K562 (cell line): ENCODE results near the gene FAAH. TPM values are rescaled to one million over a fixed set of nuclear protein-coding genes. Genes with fewer than 3 reads are reported as not detected.
A peak's percentile ranks its signal among the peaks of the same experiment; 100 is the strongest.

Source experiments
- ADNP ChIP-seq: fragments of 200-800 bp; sonication (Bioruptor generic); IDR thresholded peaks from 2 replicates; pipeline ENCODE4 v1.6.1; 2016; ENCODE audit warnings: missing genetic modification characterization, missing compliant biosample characterization
- CCAR2 ChIP-seq: fragments of 200-400 bp; formaldehyde crosslinking; IDR thresholded peaks from 2 replicates; pipeline ENCODE4 v1.6.1; 2017; ENCODE audit warnings: mild to moderate bottlenecking, low read depth, low read length
- CEBPG ChIP-seq, 3 experiments: fragments of 200-800 bp in 1 of 3; sonication (Bioruptor generic) in 1 of 3; sonication (generic) in 1 of 3; formaldehyde crosslinking in 1 of 3; IDR thresholded peaks in 2 of 3; conservative IDR thresholded peaks in 1 of 3; 2 replicates each; pipeline versions ENCODE4 v1.6.1 to v1.8.0; 2016 to 2022; ENCODE audit warnings: missing compliant biosample characterization in 2 of 3, missing genetic modification characterization in 2 of 3, mild to moderate bottlenecking in 1 of 3, missing genetic modification reagents in 1 of 3
- KLF1 ChIP-seq: fragments of 450-650 bp; IDR thresholded peaks from 2 replicates; pipeline ENCODE4 v1.6.1; 2016; ENCODE audit warnings: missing genetic modification characterization, missing compliant biosample characterization
- LCOR ChIP-seq: sonication (generic); formaldehyde crosslinking; IDR thresholded peaks from 2 replicates; pipeline ENCODE4 v1.8.0; 2022; ENCODE audit warnings: mild to moderate bottlenecking, missing genetic modification reagents
- PHF20 ChIP-seq: fragments of 450-650 bp; IDR thresholded peaks from 2 replicates; pipeline ENCODE4 v1.6.1; 2018; ENCODE audit not compliant: partially characterized antibody
- RBFOX2 ChIP-seq: fragments of 200-400 bp; formaldehyde crosslinking; IDR thresholded peaks from 2 replicates; pipeline ENCODE4 v1.6.1; 2017; ENCODE audit warnings: low read depth, mild to moderate bottlenecking, low read length, moderate library complexity
- SIX5 ChIP-seq, 2 experiments: IDR thresholded peaks; 2 replicates each; pipeline ENCODE4 v1.6.1; 2011; ENCODE audit warnings: low read length in 2 of 2, borderline replicate concordance in 1 of 2, low read depth in 1 of 2, mild to moderate bottlenecking in 1 of 2, moderate library complexity in 1 of 2; ENCODE audit not compliant: insufficient read depth in 1 of 2
- SMAD2 ChIP-seq: fragments of 150-350 bp; IDR thresholded peaks from 2 replicates; pipeline ENCODE4 v1.6.1; 2014; ENCODE audit warnings: low read depth, mild to moderate bottlenecking, low read length
- TARDBP ChIP-seq: fragments of 450-650 bp; IDR thresholded peaks from 2 replicates; pipeline ENCODE4 v1.6.1; 2016
- TBL1XR1 ChIP-seq, 2 experiments: IDR thresholded peaks; 2 replicates each; pipeline ENCODE4 v1.6.1; 2012; ENCODE audit warnings: improper control_type of control experiment in 2 of 2, low read length in 2 of 2, mild to moderate bottlenecking in 1 of 2
- TCF3 ChIP-seq: sonication (generic); formaldehyde crosslinking; IDR thresholded peaks from 2 replicates; pipeline ENCODE4 v1.4.0; 2020; ENCODE audit warnings: mild to moderate bottlenecking, missing genetic modification reagents
- XRCC5 ChIP-seq: fragments of 200-400 bp; formaldehyde crosslinking; IDR thresholded peaks from 2 replicates; pipeline ENCODE4 v1.6.1; 2017; ENCODE audit warnings: low read depth, mild to moderate bottlenecking, low read length
- YBX1 ChIP-seq: fragments of 450-650 bp; IDR thresholded peaks from 2 replicates; pipeline ENCODE4 v1.7.1; 2016; ENCODE audit warnings: mild to moderate bottlenecking
- ZBTB17 ChIP-seq: fragments of 450-650 bp; formaldehyde crosslinking; IDR thresholded peaks from 2 replicates; pipeline ENCODE4 v1.4.0; 2020; ENCODE audit warnings: mild to moderate bottlenecking
- ZNF24 ChIP-seq: fragments of 450-650 bp; IDR thresholded peaks from 2 replicates; pipeline ENCODE4 v1.6.1; 2016
- ZNF347 ChIP-seq: fragments of 450-650 bp; formaldehyde crosslinking; IDR thresholded peaks from 2 replicates; pipeline ENCODE4 v1.4.0; 2020; ENCODE audit warnings: low read depth, mild to moderate bottlenecking, moderate library complexity
- ZNF75A ChIP-seq: fragments of 450-650 bp; formaldehyde crosslinking; IDR thresholded peaks from 2 replicates; pipeline ENCODE4 v1.4.0; 2020; ENCODE audit warnings: mild to moderate bottlenecking
- ZNF766 ChIP-seq: fragments of 200-800 bp; sonication (Bioruptor generic); conservative IDR thresholded peaks from 2 replicates; pipeline ENCODE4 v1.6.1; 2016; ENCODE audit warnings: missing genetic modification characterization, missing compliant biosample characterization
- polyA plus RNA-seq, 8 experiments: library from polyadenylated mRNA; depleted of rRNA in 4 of 8; stranded (reverse) in 5 of 8; unstranded in 3 of 8; fragments of >200 nt; fragmentation: Nextera tagmentation in 2 of 8; fragmentation: Illumina TruSeq in 1 of 8; extraction: Ambion mirVana in 2 of 8; extraction: Trizol in 1 of 8; gene quantifications; 2 replicates each; pipeline versions ENCODE4 v1.2.1 to v1.2.3, GENCODE V29; 2011 to 2014; ENCODE audit warnings: inconsistent platforms in 1 of 8, missing spikeins in 1 of 8
- total RNA-seq, 7 experiments: library from RNA; depleted of rRNA in 6 of 7; stranded (reverse); fragments of >200 nt in 6 of 7; fragmentation: Illumina TruSeq in 2 of 7; extraction: Trizol in 2 of 7; gene quantifications; 2 replicates each; pipeline versions ENCODE4 v1.2.1 to v1.2.3, GENCODE V29; 2011 to 2021; ENCODE audit warnings: low replicate concordance in 1 of 7
- TF ChIP-seq, protein P1 (sequence below): fragments of 450-650 bp; IDR thresholded peaks from one replicate; pipeline ENCODE4 v1.6.1; 2018; ENCODE audit warnings: mild to moderate bottlenecking, moderate library complexity; ENCODE audit not compliant: partially characterized antibody
- TF ChIP-seq, protein P2 (sequence below): fragments of 250-450 bp; sonication (Bioruptor Pico); IDR thresholded peaks from 2 replicates; pipeline ENCODE4 v1.8.0; 2022; ENCODE audit warnings: moderate library complexity, mild to moderate bottlenecking, inconsistent platforms
- TF ChIP-seq, protein P3 (sequence below): fragments of 250-450 bp; sonication (Bioruptor Pico); IDR thresholded peaks from 2 replicates; pipeline ENCODE4 v1.5.0; 2020; ENCODE audit warnings: mild to moderate bottlenecking
- TF ChIP-seq, protein P4 (sequence below): fragments of 250-450 bp; sonication (Bioruptor Pico); IDR thresholded peaks from 2 replicates; pipeline ENCODE4 v1.5.0; 2022; ENCODE audit warnings: mild to moderate bottlenecking

The FAAH gene
- total and polyA plus RNA-seq, 9 of the 15 experiments (the other 6 are each of a cell fraction or from before 2014, with no cell fraction given), result 0.06 to 1.1 (median 0.32) TPM

DNA sequence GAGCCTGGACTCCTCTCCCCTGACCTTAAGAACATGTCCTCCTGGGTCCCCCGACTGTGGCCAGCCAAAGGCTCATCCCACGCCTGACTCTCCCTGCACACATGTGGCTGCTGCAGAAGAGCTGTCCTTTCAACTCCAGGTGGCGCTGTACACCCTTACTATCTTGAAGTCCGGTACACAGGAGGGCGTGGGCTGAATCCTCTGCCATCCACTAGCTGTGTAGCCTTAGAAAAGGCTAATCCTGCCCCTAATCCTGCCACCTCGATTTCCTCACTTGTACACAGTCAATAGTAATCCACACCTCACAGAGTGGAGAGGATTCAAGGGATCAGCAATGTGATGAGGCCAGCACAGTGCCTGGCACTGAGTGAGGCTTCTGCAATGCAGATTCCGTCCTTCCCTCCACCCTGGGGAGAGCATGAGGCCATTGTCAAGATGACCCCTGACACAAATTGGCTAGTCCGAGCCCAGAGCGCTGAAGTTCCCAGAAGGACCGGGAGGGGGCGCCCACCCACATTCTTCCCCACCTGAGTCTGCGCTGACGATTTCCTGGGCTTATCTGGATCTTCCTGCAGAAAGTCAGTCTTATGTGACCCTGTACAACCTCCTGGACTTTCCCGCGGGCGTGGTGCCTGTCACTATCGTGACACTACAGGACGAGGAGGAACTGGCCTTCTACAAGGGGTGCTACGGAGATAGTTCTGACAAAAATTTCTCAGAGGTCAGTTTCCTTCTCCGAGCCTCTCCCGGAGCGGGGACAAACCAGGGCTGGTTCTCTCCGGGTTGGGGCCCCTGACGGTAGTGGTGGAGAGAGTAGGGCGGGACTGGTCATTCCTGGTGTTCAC, 48.4 kb downstream of the FAAH start (continued):
- TF ChIP-seq, protein P1, sequence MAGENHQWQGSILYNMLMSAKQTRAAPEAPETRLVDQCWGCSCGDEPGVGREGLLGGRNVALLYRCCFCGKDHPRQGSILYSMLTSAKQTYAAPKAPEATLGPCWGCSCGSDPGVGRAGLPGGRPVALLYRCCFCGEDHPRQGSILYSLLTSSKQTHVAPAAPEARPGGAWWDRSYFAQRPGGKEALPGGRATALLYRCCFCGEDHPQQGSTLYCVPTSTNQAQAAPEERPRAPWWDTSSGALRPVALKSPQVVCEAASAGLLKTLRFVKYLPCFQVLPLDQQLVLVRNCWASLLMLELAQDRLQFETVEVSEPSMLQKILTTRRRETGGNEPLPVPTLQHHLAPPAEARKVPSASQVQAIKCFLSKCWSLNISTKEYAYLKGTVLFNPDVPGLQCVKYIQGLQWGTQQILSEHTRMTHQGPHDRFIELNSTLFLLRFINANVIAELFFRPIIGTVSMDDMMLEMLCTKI, result no peak
- no peak for TF ChIP-seq ZNF347 (CRISPR knock-in tag)
- TF ChIP-seq ZBTB17, result peak; percentile 71; the same call in 1 of the 2 replicates
- TF ChIP-seq PHF20, result peak; percentile 71
- peak; percentile 96 for TF ChIP-seq XRCC5
- TF ChIP-seq ADNP, result peak; percentile 75
- peak; percentile 43; the same call in 1 of the 2 replicates for TF ChIP-seq RBFOX2
- TF ChIP-seq, protein P2, sequence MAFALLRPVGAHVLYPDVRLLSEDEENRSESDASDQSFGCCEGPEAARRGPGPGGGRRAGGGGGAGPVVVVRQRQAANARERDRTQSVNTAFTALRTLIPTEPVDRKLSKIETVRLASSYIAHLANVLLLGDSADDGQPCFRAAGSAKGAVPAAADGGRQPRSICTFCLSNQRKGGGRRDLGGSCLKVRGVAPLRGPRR (CRISPR knock-in tag), result 0 out of 2 replicates have a peak, but pooled peaks have one; percentile 32
- peak; percentile 15 to 57; a peak in 3 of 4 replicates for TF ChIP-seq TBL1XR1 (IDR thresholded peaks at IDR 0.05; ENCODE audit: low read length in 2 of 2)
- TF ChIP-seq, protein P3, sequence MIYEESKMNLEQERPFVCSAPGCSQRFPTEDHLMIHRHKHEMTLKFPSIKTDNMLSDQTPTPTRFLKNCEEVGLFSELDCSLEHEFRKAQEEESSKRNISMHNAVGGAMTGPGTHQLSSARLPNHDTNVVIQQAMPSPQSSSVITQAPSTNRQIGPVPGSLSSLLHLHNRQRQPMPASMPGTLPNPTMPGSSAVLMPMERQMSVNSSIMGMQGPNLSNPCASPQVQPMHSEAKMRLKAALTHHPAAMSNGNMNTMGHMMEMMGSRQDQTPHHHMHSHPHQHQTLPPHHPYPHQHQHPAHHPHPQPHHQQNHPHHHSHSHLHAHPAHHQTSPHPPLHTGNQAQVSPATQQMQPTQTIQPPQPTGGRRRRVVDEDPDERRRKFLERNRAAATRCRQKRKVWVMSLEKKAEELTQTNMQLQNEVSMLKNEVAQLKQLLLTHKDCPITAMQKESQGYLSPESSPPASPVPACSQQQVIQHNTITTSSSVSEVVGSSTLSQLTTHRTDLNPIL (CRISPR knock-in tag), result no peak
- peak; percentile 40; the same call in 1 of the 2 replicates for TF ChIP-seq CEBPG (CRISPR knock-in tag; IDR thresholded peaks at IDR 0.05)
- no peak for TF ChIP-seq CEBPG (tag; conservative IDR thresholded peaks at IDR 0.05 in 1 of 2, IDR thresholded peaks at IDR 0.05 in 1 of 2)
- TF ChIP-seq TCF3 (CRISPR knock-in tag), result peak; percentile 87
- peak; percentile 49 for TF ChIP-seq ZNF24
- TF ChIP-seq LCOR (CRISPR knock-in tag), result peak; percentile 95
- TF ChIP-seq ZNF766 (CRISPR knock-in tag), result no peak; the same call in 1 of the 2 replicates
- TF ChIP-seq, protein P4, sequence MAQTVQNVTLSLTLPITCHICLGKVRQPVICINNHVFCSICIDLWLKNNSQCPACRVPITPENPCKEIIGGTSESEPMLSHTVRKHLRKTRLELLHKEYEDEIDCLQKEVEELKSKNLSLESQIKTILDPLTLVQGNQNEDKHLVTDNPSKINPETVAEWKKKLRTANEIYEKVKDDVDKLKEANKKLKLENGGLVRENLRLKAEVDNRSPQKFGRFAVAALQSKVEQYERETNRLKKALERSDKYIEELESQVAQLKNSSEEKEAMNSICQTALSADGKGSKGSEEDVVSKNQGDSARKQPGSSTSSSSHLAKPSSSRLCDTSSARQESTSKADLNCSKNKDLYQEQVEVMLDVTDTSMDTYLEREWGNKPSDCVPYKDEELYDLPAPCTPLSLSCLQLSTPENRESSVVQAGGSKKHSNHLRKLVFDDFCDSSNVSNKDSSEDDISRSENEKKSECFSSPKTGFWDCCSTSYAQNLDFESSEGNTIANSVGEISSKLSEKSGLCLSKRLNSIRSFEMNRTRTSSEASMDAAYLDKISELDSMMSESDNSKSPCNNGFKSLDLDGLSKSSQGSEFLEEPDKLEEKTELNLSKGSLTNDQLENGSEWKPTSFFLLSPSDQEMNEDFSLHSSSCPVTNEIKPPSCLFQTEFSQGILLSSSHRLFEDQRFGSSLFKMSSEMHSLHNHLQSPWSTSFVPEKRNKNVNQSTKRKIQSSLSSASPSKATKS (CRISPR knock-in tag), result peak; percentile 77; the same call in 1 of the 2 replicates
- no peak for TF ChIP-seq ZNF75A
- no peak for TF ChIP-seq YBX1
- TF ChIP-seq KLF1 (tag), result peak; percentile 74; the same call in 1 of the 2 replicates
- TF ChIP-seq CCAR2, result no peak
- peak; percentile 93 for TF ChIP-seq TARDBP
- no peak for TF ChIP-seq SMAD2
- no peak; a peak in 1 of 4 replicates for TF ChIP-seq SIX5 (IDR thresholded peaks at IDR 0.05; ENCODE audit: borderline replicate concordance in 1 of 2, insufficient read depth in 1 of 2, low read depth in 1 of 2, low read length in 2 of 2)
